Aorta (tissue), 5 donors: ENCODE results near the gene AFF2. TPM values are rescaled to one million over a fixed set of nuclear protein-coding genes. Genes with fewer than 3 reads are reported as not detected.
"Not testable (repeated sequence)": the region's sequence is repeated elsewhere in the genome, so short reads cannot be mapped to it uniquely, and the experiment has no call there.

Experiments used
- ATAC-seq: fragments of 200-7000 bp; cut with Tn5 transposase; one replicate; pipeline ENCODE4 v1.9.1; 2022; ENCODE audit warnings: moderate library complexity; ENCODE audit not compliant: low FRiP score
- DNase-seq, 2 donors: peaks; one replicate each; pipeline ENCODE4 v3.0.0-alpha.2; 2020
- H3K27ac ChIP-seq, 2 donors: one replicate each; pipeline ENCODE4 v1.5.1; 2013; ENCODE audit warnings: low read length in 2 of 2, mild to moderate bottlenecking in 2 of 2, moderate library complexity in 2 of 2, control low read depth in 1 of 2, inconsistent platforms in 1 of 2, low read depth in 1 of 2
- H3K27me3 ChIP-seq, 2 donors: one replicate each; pipeline ENCODE4 v1.6.1; 2013; ENCODE audit warnings: control low read depth in 1 of 2, low read length in 1 of 2, mild to moderate bottlenecking in 1 of 2, moderate library complexity in 1 of 2; ENCODE audit not compliant: insufficient read depth in 2 of 2, control insufficient read depth in 1 of 2
- H3K36me3 ChIP-seq, 2 donors: one replicate each; pipeline ENCODE4 v1.6.1; 2013; ENCODE audit warnings: control low read depth in 1 of 2, low read length in 1 of 2, mild to moderate bottlenecking in 1 of 2; ENCODE audit not compliant: insufficient read depth in 2 of 2, control insufficient read depth in 1 of 2
- H3K4me1 ChIP-seq, 2 donors: one replicate each; pipeline ENCODE4 v1.6.1; 2013; ENCODE audit warnings: low read length in 2 of 2, control low read depth in 1 of 2, mild to moderate bottlenecking in 1 of 2, moderate library complexity in 1 of 2; ENCODE audit not compliant: insufficient read depth in 2 of 2, control insufficient read depth in 1 of 2
- H3K4me3 ChIP-seq, 2 donors: one replicate each; pipeline ENCODE4 v1.5.1; 2013; ENCODE audit warnings: low read length in 2 of 2, control low read depth in 1 of 2, mild to moderate bottlenecking in 1 of 2
- H3K9me3 ChIP-seq: one replicate; pipeline ENCODE4 v1.6.1; 2013; ENCODE audit warnings: mild to moderate bottlenecking, low read length; ENCODE audit not compliant: control insufficient read depth
- WGBS, 2 donors: extraction: QIAGEN DNeasy Blood & Tissue Kit; methylation state at CpG; one replicate each; pipeline ENCODE4 v1.1.7; 2013; 5-methylcytosine and 5-hydroxymethylcytosine counted together
- intact Hi-C, 2 donors: fragments of 100-400 bp; cut with DNase I; formaldehyde crosslinking; loops; one replicate each; pipeline versions ENCODE4 v1.14.2 to v1.15.0; 2022
- polyA plus RNA-seq, 2 donors: library from polyadenylated mRNA; stranded (reverse); fragments of 200-250 nt; gene quantifications; one replicate each; pipeline ENCODE4 v1.2.3, GENCODE V29; 2013
- total RNA-seq, 2 donors: library from RNA; stranded (reverse); fragmentation: NEBNext Ultra II Directional; extraction: Animal tissue kit (Norgen Biotek cat#: 25700); gene quantifications; one replicate each; pipeline ENCODE4 v1.2.1, GENCODE V29; 2021
- donor health status: healthy with polysubstance abuse.
- donor health status: Bipolar disorder and iron deficiency.
- donor health status: DM: no; HTN: no; CAD: no.
- donor health status: DM: no; HTN: no; CAD: no.
- donor health status: DM: yes; HTN: yes; CAD: no.

AFF2 gene
- total and polyA plus RNA-seq, 4 donors: 0.25 to 2.7 (median 1.2) TPM

DNA sequence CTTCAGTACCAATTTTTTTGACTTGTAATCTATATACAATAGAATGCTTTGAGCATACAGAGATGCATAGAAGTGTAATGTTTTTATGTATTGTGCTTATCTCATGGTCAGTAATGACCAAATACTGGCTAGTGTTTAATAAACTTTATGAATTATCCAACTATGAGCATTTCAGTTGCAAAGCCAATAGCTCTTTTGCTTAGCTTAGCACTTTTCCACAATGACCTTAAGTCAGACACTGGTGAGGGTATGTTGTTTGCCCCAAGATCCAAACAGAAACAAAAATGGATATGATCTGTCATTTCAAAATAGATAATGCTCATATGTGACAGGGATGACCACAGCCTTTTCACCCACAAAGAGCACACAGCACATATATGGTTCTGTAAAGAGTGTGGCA lies 393.0 kb downstream of the AFF2 start:
- DNase-seq (no peak), ATAC-seq (no peak)
- intact Hi-C loops: no loop called here

DNA sequence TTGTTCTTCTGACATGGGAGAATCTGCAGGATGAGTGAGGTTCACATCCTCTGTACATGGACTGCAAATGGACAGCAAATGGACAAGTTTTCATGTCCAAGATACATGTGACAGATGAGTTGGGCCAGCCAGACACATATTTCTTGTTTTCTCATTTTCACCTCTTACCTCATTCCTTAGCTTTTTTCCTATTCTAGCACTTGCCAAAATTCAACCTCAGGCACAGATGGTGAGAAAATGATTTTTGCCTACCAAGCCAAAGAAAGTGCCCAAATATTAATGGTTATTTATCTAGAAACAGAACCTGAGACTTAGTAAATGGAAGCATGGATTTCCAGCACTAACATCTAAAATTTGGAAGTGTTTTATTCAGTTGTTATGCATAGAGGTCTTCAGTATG lies 402.2 kb downstream of the AFF2 start:
- H3K27me3 ChIP-seq: no peaks in the 10 kb centered on the region
- no peak overlapping the region for H3K27ac ChIP-seq
- H3K4me1 ChIP-seq: no peaks in the 10 kb centered on the region
- ATAC-seq (no peak), DNase-seq (no peak)
- H3K36me3 ChIP-seq: no peaks in the 10 kb centered on the region
- intact Hi-C loops: no loop called here
- H3K9me3 ChIP-seq: no peaks in the 10 kb centered on the region
- no peak overlapping the region for H3K4me3 ChIP-seq

More for the DNA sequence above, 393.0 kb downstream of the AFF2 start:
- Histone ChIP-seq H3K36me3 (no peaks in the 10 kb centered on the region), H3K4me1 (no peaks in the 10 kb centered on the region), H3K27me3 (no peaks in the 10 kb centered on the region), H3K4me3 (no peak overlapping the region), H3K9me3 (no peaks in the 10 kb centered on the region), H3K27ac (no peak overlapping the region)

DNA sequence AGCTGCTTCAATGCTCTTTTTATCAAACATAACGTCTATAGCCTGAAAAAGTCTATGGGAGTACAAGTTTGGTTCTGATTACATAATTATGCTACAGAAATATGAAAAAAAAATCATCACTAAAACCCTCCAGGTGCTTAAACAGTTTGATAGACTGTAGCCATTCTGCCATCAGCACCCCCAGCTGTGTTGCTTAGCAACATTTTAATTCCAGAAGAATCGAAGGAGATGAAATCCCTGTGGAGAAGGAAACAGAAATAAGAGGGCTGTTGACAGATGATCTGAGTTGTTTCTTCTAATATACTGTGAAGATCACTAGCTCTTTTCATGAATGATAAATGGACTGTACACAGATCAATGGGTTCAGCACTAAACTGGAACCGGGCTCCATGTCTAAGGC lies 402.8 kb downstream of the AFF2 start:
- Histone ChIP-seq H3K4me3 (no peak overlapping the region), H3K9me3 (no peaks in the 10 kb centered on the region), H3K27ac (no peak overlapping the region), H3K27me3 (no peaks in the 10 kb centered on the region), H3K36me3 (no peaks in the 10 kb centered on the region), H3K4me1 (no peaks in the 10 kb centered on the region)
- DNase-seq (no peak), ATAC-seq (no peak)
- intact Hi-C loops: no loop called here
- 72 to 86% methylated on average over 3 of the region's 3 CpGs for WGBS, 2 donors

DNA sequence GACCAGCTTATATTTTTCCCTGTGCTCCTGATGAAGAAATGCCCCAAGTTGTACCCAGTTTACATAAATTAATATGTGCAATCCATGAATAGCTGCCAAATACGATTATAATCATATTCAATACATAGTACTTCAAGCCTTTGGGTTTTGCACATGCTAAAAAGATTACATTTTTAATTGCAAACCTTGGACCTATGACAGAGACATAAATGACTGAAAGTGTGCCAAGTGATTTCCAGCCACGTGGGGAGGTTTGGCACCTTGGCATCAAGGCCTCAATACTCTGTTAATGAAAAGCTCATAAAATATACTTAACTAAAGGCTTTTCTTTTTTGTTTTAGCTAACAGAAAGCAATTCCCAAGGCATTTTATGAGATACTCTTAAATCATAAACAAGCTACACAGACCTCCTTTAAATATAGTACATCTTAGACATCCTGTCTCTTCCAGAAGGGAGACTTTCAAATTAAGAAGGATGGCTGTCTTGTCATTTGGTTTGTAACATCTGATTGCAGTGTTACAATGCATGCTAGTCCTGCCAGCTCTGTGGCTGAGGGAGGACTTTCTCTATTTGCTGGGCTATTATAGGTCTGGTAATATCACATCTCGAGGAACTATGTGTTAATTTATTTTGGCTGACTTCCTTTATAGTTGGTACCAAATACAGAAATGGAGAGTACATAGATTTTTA lies 404.1 kb downstream of the AFF2 start:
- ATAC-seq: no peak
- intact Hi-C loops: no loop called here
- H3K4me1 ChIP-seq: no peaks in the 10 kb centered on the region
- no peak overlapping the region for H3K4me3 ChIP-seq
- no peaks in the 10 kb centered on the region for H3K27me3 ChIP-seq
- no peak overlapping the region for H3K27ac ChIP-seq
- 23 to 35% methylated on average over 3 of the region's 3 CpGs for WGBS, 2 donors
- no peak for DNase-seq
- no peaks in the 10 kb centered on the region for H3K36me3 ChIP-seq
- no peaks in the 10 kb centered on the region for H3K9me3 ChIP-seq

DNA sequence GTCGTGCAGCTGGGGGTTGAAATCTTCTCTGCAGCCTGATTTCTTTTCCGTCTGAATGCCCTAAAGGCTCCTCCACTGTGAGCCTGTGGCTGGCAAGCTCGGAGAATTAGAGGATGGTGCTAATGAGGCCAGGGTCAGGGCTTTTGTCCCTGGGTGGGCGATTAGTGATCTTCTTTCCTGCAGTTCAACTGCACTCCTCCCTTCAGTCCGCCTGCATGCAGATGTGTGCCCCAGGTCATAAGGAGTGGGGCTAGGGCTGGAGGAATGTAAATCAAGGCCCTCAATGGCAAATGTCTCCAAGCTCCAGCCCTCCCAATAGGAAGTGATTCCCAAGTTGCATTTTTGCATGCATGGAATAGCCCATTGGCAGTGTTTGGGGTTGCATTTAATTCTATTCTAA lies 405.0 kb downstream of the AFF2 start:
- DNase-seq (no peak), ATAC-seq (no peak)
- Histone ChIP-seq H3K4me1 (no peaks in the 10 kb centered on the region), H3K27me3 (no peaks in the 10 kb centered on the region), H3K4me3 (no peak overlapping the region), H3K27ac (no peak overlapping the region), H3K36me3 (no peaks in the 10 kb centered on the region), H3K9me3 (no peaks in the 10 kb centered on the region)
- 52 to 83% methylated on average over 5 of the region's 5 CpGs for WGBS, 2 donors
- intact Hi-C loops: no loop called here

DNA sequence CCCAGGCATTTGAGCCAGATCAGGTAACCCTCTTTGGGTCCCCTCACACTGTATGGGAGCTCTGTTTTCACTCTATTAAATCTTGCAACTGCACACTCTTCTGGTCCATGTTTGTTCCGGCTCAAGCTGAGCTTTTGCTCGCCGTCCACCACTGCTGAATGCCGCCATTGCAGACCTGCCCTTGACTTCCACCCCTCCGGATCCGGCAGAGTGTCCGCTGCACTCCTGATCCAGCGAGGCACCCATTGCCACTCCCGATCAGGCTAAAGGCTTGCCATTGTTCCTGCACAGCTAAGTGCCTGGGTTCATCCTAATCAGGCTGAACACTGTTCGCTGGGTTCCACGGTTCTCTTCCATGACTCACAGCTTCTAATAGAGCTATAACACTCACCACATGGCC lies 406.2 kb downstream of the AFF2 start:
- DNase-seq, H3K27ac ChIP-seq, H3K4me1 ChIP-seq, H3K4me3 ChIP-seq, H3K36me3 ChIP-seq, intact Hi-C loops, ATAC-seq, H3K9me3 ChIP-seq, H3K27me3 ChIP-seq: not testable (repeated sequence)
- WGBS, 2 donors: 93 to 98% methylated on average over 11 of the region's 11 CpGs

DNA sequence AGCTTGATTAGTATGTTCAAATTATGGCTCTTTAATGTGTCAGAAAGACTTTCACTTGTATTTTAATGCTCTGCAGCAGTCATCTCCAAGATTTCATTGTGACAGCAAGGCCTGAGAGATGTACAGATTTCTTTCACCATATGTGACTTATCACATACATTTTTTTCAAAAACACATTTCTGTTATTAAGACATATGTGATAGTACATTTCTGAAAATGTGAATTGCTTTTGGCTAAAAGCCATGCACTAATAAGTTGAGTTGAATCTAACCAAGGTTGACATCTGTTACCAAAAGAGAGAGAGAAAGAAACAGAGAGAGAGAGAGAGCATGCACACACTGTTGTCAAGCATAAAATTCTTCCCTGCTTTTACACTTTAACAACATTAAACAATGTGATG lies 409.3 kb downstream of the AFF2 start:
- Histone ChIP-seq H3K4me1 (no peaks in the 10 kb centered on the region), H3K9me3 (no peaks in the 10 kb centered on the region), H3K27me3 (no peaks in the 10 kb centered on the region), H3K4me3 (no peak overlapping the region), H3K36me3 (no peaks in the 10 kb centered on the region), H3K27ac (no peak overlapping the region)
- ATAC-seq (no peak), DNase-seq (no peak)
- intact Hi-C loops: no loop called here

DNA sequence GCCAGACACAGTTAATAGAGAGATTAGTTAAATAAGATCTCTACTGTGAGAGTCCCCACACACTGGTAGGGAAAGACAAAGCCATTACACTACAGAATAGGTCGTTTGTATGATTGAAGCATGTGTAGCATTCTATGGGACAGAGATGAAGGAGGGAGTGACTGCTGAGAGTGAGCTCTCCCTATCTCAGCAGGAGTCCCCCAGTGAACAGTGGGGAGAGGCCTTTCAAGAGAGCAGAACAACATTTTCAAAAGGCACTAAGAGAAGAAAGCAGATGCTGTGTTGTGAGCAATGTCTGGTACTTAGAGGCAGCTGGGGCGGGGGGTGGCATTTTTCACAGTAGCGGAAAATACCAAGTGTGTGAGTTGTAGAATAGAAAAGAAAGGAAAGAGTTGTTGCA lies 413.6 kb downstream of the AFF2 start:
- Histone ChIP-seq H3K4me3 (no peak overlapping the region), H3K36me3 (no peaks in the 10 kb centered on the region), H3K9me3 (no peaks in the 10 kb centered on the region), H3K4me1 (no peaks in the 10 kb centered on the region), H3K27ac (no peak overlapping the region), H3K27me3 (no peaks in the 10 kb centered on the region)
- DNase-seq (no peak), ATAC-seq (no peak)
- 51 to 68% methylated on average over 3 of the region's 3 CpGs for WGBS, 2 donors
- intact Hi-C loops: no loop called here

DNA sequence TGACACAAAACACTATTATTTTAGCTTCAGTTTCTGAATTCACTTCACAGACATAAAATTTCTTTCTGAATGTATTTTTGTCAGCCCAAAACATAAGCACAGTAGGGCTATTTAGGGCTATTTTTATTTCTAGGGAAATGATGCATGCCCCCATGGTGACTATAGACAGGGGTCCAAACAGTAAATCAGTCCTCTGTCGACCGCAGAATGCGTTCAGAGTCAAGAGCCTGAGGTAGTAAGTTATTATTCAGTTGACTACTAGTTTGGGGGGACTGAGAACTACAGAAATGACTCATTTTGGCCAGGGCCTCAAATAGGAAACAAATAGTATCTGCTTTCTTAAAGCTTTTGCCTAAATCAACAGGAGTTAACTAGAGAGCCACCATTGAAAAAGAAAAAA lies 414.4 kb downstream of the AFF2 start:
- no peaks in the 10 kb centered on the region for H3K4me1 ChIP-seq
- no peaks in the 10 kb centered on the region for H3K9me3 ChIP-seq
- DNase-seq (no peak), ATAC-seq (no peak)
- H3K4me3 ChIP-seq: no peak overlapping the region
- H3K36me3 ChIP-seq: no peaks in the 10 kb centered on the region
- WGBS, 2 donors: 43 to 52% methylated on average over 3 of the region's 3 CpGs
- intact Hi-C loops: no loop called here
- H3K27ac ChIP-seq: no peak overlapping the region
- no peaks in the 10 kb centered on the region for H3K27me3 ChIP-seq
